A549 treated with GW870086 at 1 μM for 4 hours (cell line): ENCODE measurements around the gene TRIM27. TPM values are rescaled to one million over a fixed set of nuclear protein-coding genes. Genes with fewer than 3 reads are reported as not detected.

Source experiments
- total RNA-seq: library from RNA; stranded (reverse); fragments of 200-300 nt; extraction: Qiagen RNA extraction; gene quantifications from 5 replicates; pipeline ENCODE4 v1.2.3, GENCODE V29; 2022; ENCODE audit warnings: low read depth

The TRIM27 gene
- total RNA-seq: 38.2 to 48.9 TPM (median 46.3 TPM) in 5 replicates

GRCh38 chr6:28923318-28924102 is at the start of gene TRIM27:
Gene TRIM27, minus strand, starts transcription at chr6:28923985. Its CDS starts 353 bp downstream, at chr6:28923632.

Other genes starting within 250 kb of the TRIM27 start
- 0.09 to 0.27 TPM (median 0.16 TPM) in 5 replicates for gene ZNF311, start 81.3 kb upstream of the TRIM27 start, total RNA-seq
- not detected in 5 replicates for gene OR2W1, start 121.2 kb upstream of the TRIM27 start, total RNA-seq
- not detected in 5 replicates for gene OR2B3, start 163.3 kb upstream of the TRIM27 start, total RNA-seq
- not detected in 5 replicates for gene OR2J1, start 175.5 kb upstream of the TRIM27 start, total RNA-seq
- not detected in 5 replicates for gene OR2J3, start 184.1 kb upstream of the TRIM27 start, total RNA-seq
- gene OR2J2, start 246.9 kb upstream of the TRIM27 start, total RNA-seq: not detected in 5 replicates